Measurements from ENCODE around the gene AKR7A2.
A peak's percentile ranks its signal among the peaks of the same experiment; 100 is the strongest.

The AKR7A2 gene

GRCh38 chr1:19311931-19312781, at the start of gene AKR7A2, which contains the start of gene SLC66A1:
TSS of gene AKR7A2 (minus strand) at chr1:19312144. CDS start at chr1:19312124, 20 bp downstream.
TSS of gene SLC66A1 (plus strand) at chr1:19312326. CDS start at chr1:19317678, 5,352 bp downstream.
- DNase-seq, result peak; percentile 86 to 87

GRCh38 chr1:19360843-19361610, 49.1 kb upstream of the AKR7A2 start:
- no peak for DNase-seq

- no peak for DNase-seq
These were observed 48.5 kb upstream of the AKR7A2 start for GRCh38 chr1:19360432-19360831.

- no peak for DNase-seq
These were observed 48.1 kb upstream of the AKR7A2 start for GRCh38 chr1:19360016-19360415.

- no peak for DNase-seq
These were observed 47.4 kb upstream of the AKR7A2 start for GRCh38 chr1:19359357-19359756.

GRCh38 chr1:19358710-19359109, 46.8 kb upstream of the AKR7A2 start:
- DNase-seq, result no peak

GRCh38 chr1:19357299-19357986, 45.5 kb upstream of the AKR7A2 start:
- no peak for DNase-seq

GRCh38 chr1:19356266-19356665, 44.3 kb upstream of the AKR7A2 start:
- no peak for DNase-seq

GRCh38 chr1:19354531-19354981, 42.6 kb upstream of the AKR7A2 start:
- no peak for DNase-seq

- no peak for DNase-seq
These were observed 41.7 kb upstream of the AKR7A2 start for GRCh38 chr1:19353596-19353995.

- DNase-seq, result no peak
These were observed 40.9 kb upstream of the AKR7A2 start for GRCh38 chr1:19352839-19353238.

- no peak for DNase-seq
These were observed 39.9 kb upstream of the AKR7A2 start for GRCh38 chr1:19351873-19352272.

GRCh38 chr1:19350566-19350965, 38.6 kb upstream of the AKR7A2 start:
- DNase-seq, result no peak

GRCh38 chr1:19349999-19350398, 38.1 kb upstream of the AKR7A2 start:
- DNase-seq, result no peak

- DNase-seq, result no peak
These were observed 36.7 kb upstream of the AKR7A2 start for GRCh38 chr1:19348441-19349198.

- no peak for DNase-seq
These were observed 35.7 kb upstream of the AKR7A2 start for GRCh38 chr1:19347533-19348172.

GRCh38 chr1:19346026-19346425, 34.1 kb upstream of the AKR7A2 start:
- no peak for DNase-seq

- no peak for DNase-seq
These were observed 33.4 kb upstream of the AKR7A2 start for GRCh38 chr1:19345391-19345790.

- no peak for DNase-seq
These were observed 32.9 kb upstream of the AKR7A2 start for GRCh38 chr1:19344831-19345230.

GRCh38 chr1:19344372-19344810, 32.4 kb upstream of the AKR7A2 start:
- peak; percentile 21 to 39 for DNase-seq

- no peak for DNase-seq
These were observed 31.8 kb upstream of the AKR7A2 start for GRCh38 chr1:19343617-19344350.
